Uterus (tissue), 2 donors: ENCODE data around the gene SORCS3.

ENCODE experiments used
- POLR2A ChIP-seq, 2 donors: fragments of 450-650 bp; IDR thresholded peaks; one replicate each; pipeline ENCODE4 v1.6.1; 2016; ENCODE audit warnings: antibody characterized with exemption in 2 of 2, mild to moderate bottlenecking in 1 of 2, moderate library complexity in 1 of 2
- TF ChIP-seq, protein P1 (sequence below), 4 experiments: fragments of 200-600 bp in 2 of 4; fragments of 450-650 bp in 2 of 4; sonication (generic) in 2 of 4; IDR thresholded peaks; one replicate each; pipeline ENCODE4 v1.5.1; 2016 to 2019; ENCODE audit warnings: antibody characterized with exemption in 4 of 4, mild to moderate bottlenecking in 2 of 4, moderate library complexity in 1 of 4

DNA sequence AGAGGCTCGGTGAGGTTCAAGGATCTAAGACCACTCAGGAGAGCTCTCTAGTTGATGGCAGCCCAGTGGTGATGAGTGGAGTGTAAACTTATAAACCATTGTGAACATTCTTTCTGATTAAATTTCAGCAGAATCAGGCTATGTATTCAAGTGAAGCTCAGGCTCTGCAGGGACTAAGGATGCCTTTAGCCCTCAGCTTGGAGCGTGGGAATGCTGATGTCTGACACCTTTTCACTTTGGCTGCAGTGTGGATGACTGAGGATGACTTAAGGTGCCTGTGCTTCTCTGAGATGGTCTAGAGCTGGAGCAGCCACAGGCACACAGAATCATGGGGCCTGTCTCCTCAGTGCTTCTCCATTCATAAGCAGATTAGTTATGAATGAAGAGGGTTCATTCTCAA is 150.4 kb downstream of the SORCS3 start:
- TF ChIP-seq, protein P1, sequence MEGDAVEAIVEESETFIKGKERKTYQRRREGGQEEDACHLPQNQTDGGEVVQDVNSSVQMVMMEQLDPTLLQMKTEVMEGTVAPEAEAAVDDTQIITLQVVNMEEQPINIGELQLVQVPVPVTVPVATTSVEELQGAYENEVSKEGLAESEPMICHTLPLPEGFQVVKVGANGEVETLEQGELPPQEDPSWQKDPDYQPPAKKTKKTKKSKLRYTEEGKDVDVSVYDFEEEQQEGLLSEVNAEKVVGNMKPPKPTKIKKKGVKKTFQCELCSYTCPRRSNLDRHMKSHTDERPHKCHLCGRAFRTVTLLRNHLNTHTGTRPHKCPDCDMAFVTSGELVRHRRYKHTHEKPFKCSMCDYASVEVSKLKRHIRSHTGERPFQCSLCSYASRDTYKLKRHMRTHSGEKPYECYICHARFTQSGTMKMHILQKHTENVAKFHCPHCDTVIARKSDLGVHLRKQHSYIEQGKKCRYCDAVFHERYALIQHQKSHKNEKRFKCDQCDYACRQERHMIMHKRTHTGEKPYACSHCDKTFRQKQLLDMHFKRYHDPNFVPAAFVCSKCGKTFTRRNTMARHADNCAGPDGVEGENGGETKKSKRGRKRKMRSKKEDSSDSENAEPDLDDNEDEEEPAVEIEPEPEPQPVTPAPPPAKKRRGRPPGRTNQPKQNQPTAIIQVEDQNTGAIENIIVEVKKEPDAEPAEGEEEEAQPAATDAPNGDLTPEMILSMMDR (IDR thresholded peaks at IDR 0.05): no peak
- no peak for TF ChIP-seq POLR2A (IDR thresholded peaks at IDR 0.05)
